Epithelial cell of esophagus (primary cell): Measurements from ENCODE around the gene ABCB4.

ENCODE experiments used
- DNase-seq: peaks from one replicate; pipeline ENCODE4 v3.0.0; 2010; ENCODE audit warnings: low read depth
- H3K4me3 ChIP-seq: 2 replicates; pipeline ENCODE4 v1.5.1; 2011; ENCODE audit warnings: mild to moderate bottlenecking, low read length, control low read depth
- TF ChIP-seq, protein P1 (sequence below): IDR thresholded peaks from 2 replicates; pipeline ENCODE4 v1.5.1; 2011; ENCODE audit warnings: low read depth, mild to moderate bottlenecking, low read length, control low read depth, inconsistent platforms; ENCODE audit not compliant: insufficient read depth; ENCODE audit errors: missing control alignments

Gene ABCB4

GRCh38 chr7:87375662-87376435 is 99.6 kb downstream of the ABCB4 start:
- no peak for DNase-seq

DNA sequence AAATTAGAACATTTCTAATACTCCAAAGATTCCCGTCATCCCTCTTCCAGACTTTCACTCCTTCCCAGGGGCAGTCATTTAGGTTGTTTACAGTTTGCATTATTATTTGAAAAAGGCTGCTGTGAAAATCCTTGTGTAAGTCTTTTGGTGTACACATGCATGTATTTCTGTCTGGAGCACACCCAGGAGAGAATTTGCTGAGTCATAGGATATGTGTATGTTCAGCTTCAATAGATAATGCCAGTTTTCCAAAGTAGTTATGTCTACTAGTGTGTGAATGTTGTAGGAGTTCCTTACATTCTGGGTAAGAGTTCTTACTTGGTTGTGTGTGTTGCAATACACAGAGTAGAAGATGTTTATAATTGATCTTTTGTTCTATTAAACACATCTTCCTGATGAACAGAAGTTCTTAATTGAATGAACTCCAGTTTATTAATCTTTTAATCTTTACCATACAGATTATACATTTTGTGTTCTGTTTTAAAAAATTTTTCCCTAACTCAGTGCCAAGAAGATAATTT is 104.8 kb downstream of the ABCB4 start:
- DNase-seq: peak; percentile 50
- TF ChIP-seq, protein P1, sequence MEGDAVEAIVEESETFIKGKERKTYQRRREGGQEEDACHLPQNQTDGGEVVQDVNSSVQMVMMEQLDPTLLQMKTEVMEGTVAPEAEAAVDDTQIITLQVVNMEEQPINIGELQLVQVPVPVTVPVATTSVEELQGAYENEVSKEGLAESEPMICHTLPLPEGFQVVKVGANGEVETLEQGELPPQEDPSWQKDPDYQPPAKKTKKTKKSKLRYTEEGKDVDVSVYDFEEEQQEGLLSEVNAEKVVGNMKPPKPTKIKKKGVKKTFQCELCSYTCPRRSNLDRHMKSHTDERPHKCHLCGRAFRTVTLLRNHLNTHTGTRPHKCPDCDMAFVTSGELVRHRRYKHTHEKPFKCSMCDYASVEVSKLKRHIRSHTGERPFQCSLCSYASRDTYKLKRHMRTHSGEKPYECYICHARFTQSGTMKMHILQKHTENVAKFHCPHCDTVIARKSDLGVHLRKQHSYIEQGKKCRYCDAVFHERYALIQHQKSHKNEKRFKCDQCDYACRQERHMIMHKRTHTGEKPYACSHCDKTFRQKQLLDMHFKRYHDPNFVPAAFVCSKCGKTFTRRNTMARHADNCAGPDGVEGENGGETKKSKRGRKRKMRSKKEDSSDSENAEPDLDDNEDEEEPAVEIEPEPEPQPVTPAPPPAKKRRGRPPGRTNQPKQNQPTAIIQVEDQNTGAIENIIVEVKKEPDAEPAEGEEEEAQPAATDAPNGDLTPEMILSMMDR: no peak
- no peak overlapping the region for H3K4me3 ChIP-seq

More at GRCh38 chr7:87375662-87376435, 99.6 kb downstream of the ABCB4 start:
- H3K4me3 ChIP-seq: no peak overlapping the region
- TF ChIP-seq, protein P1: no peak

- no peak for DNase-seq
- H3K4me3 ChIP-seq: no peak overlapping the region
- TF ChIP-seq, protein P1: no peak
Observed at GRCh38 chr7:87369216-87369615, 106.3 kb downstream of the ABCB4 start.

- H3K4me3 ChIP-seq: no peak overlapping the region
- no peak for DNase-seq
- TF ChIP-seq, protein P1: no peak
Observed at GRCh38 chr7:87364246-87364645, 111.2 kb downstream of the ABCB4 start.

DNA sequence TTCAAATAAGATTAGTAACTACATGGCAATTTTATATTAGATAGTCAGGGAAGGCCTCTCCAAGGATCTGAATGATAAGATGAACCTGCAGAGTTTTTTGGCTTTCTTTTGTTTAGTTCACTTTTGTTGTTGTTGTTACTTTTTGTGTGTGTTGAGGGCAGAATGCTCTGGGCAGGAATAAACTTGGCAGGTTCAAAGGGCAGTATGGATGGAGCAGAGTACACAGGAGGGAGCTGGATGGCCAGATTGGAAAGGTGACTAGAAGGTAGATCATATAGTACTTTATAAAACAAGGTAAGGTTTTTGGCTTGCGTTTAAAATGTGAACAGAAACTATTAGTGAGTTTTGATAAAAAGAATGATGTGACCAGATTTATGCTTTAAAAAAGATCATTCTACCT is 112.1 kb downstream of the ABCB4 start:
- TF ChIP-seq, protein P1: no peak
- DNase-seq: no peak
- no peak overlapping the region for H3K4me3 ChIP-seq

- DNase-seq: no peak
- no peak overlapping the region for H3K4me3 ChIP-seq
- TF ChIP-seq, protein P1: no peak
Observed at GRCh38 chr7:87361320-87361719, 114.2 kb downstream of the ABCB4 start.
